Activated CD8-positive, alpha-beta memory T cell treated with anti-CD3 and anti-CD28 coated beads for 24 hours (primary cell): ENCODE data around the gene MACF1.
"Not testable (repeated sequence)": the region's sequence is repeated elsewhere in the genome, so short reads cannot be mapped to it uniquely, and the experiment has no call there.

Source experiments
- DNase-seq: peaks from one replicate; pipeline ENCODE4 v3.0.0-alpha.2; 2020

Gene MACF1

GRCh38 chr1:39498821-39499220 lies 294.3 kb downstream of the MACF1 start:
- DNase-seq: not testable (repeated sequence)

GRCh38 chr1:39499668-39500067 lies 295.2 kb downstream of the MACF1 start:
- DNase-seq: no peak

DNA sequence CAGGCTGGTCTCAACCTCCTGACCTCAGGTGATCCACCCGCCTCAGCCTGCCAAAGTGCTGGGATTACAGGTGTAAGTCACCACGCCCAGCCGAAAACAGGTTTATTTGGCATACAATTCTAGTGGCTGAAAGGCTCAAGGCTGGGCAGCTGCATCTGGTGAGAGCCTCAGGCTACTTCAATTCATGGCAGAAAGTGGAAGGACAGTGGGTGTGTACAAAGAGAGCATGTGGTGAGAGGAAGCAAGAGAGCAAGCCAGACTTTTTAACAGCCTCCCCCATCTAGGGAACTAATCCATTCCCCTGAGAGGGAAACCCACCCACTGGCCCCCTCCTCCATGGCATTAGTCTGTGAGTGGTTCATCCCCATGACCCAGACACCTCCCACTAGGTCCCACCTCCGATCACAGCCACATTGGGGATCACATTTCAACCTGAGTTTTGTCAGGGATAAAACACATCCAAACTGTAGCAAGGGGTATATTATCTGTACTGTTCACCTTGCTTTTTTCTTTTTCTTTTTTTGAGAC lies 296.4 kb downstream of the MACF1 start:
- DNase-seq: no peak

DNA sequence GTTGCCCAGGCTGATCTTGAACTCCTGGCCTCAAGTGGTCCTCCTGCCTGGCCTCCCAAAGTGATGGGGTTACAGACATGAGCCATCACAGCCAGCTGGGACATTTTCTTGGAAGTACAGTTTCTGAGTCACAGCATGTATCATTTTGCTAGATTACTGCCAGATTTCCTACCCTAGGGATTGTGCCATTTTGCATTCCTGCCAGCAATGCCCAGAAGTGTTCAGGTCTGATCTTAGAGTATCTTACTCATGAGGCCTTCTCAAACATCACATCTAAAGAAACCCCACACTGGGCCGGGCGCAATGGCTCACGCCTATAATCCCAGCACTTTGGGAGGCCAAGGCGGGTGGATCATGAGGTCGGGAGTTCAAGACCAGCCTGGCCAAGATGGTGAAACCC lies 297.2 kb downstream of the MACF1 start:
- DNase-seq: no peak

DNA sequence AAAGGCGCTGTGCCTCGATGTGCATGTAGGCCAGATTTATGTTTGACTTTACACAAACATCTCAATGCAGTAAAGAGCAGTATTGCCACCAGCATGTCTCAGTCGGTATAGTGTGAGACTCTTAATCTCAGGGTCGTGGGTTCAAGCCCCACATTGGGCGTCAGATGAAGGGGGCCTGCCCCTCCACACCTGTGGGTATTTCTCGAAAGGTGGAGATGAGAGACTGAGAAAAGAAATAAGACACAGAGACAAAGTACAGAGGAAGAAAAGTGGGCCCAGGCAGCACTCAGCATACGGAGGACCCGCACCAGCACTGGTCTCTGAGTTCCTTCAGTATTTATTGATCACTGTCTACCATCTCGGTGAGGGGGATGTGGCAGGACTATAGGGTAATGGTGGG lies 299.9 kb downstream of the MACF1 start:
- DNase-seq: not testable (repeated sequence)

- DNase-seq: no peak
These were observed 300.8 kb downstream of the MACF1 start for GRCh38 chr1:39505289-39505688.

- no peak for DNase-seq
These were observed 302.9 kb downstream of the MACF1 start for GRCh38 chr1:39507230-39507928.

DNA sequence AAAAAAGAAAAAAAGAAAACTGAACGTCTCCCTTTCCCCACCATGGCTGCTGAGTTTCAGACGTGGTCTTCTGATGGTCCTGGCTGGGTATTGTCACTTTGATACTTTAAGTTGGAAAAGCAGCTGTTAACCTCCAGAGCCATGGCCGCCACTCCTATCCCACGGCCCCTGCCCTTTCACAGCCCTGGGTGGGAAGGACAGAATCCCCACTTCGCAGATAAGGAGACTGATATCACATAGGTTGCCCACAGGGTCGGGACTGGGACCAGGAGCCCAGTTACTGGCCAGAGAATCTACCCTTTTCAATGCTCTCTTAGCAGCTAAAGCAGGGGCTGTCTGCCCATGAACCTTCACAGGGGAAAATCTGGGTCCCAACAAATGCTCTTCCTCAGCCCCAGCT lies 303.8 kb downstream of the MACF1 start:
- DNase-seq: no peak

DNA sequence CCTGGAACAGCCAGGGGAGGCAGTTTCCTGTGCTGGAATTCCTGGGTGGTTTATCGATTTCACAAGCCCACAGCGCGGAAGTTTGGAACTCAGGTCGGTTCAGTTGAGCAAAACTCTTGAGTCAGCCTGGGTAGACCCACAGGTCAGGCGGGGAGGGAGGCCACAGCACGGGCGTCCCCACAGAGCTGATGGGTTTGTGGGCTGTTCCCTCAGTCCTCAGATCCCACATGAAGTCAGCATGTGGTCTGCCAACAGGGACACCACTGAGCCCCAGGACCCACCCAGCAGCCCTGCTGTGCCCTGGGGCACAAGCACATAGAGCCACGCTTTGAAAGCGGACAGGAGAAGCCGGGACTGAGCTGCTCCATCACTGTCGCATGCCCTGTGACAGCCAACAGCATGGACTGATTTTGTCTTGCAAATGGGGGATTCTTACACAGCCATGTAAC lies 304.4 kb downstream of the MACF1 start:
- no peak for DNase-seq

GRCh38 chr1:39509360-39510009 lies 305.0 kb downstream of the MACF1 start:
- peak; percentile 62 for DNase-seq

- DNase-seq: not testable (repeated sequence)
These were observed 306.2 kb downstream of the MACF1 start for GRCh38 chr1:39510570-39511186.

GRCh38 chr1:39511477-39511876 lies 307.0 kb downstream of the MACF1 start:
- not testable (repeated sequence) for DNase-seq

- DNase-seq: not testable (repeated sequence)
These were observed 307.8 kb downstream of the MACF1 start for GRCh38 chr1:39512234-39512847.

DNA sequence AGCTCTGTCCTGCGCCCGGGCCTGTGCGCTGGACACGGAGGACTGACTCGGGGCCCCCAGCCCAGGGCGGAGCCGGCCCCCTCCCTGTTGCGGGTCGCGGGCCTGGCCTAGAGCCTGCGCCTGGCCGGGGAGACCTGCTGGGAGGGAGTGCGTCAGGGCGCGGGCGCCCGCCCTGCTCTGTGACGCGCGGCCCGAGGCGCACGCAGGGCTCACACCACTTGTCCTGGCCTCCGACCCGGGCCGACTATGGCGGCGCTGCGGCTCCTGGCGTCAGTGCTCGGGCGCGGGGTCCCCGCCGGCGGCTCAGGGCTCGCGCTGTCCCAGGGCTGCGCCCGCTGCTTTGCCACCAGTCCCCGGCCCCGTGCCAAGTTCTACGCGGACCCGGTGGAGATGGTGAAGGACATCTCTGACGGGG lies 310.2 kb downstream of the MACF1 start:
- not testable (repeated sequence) for DNase-seq

DNA sequence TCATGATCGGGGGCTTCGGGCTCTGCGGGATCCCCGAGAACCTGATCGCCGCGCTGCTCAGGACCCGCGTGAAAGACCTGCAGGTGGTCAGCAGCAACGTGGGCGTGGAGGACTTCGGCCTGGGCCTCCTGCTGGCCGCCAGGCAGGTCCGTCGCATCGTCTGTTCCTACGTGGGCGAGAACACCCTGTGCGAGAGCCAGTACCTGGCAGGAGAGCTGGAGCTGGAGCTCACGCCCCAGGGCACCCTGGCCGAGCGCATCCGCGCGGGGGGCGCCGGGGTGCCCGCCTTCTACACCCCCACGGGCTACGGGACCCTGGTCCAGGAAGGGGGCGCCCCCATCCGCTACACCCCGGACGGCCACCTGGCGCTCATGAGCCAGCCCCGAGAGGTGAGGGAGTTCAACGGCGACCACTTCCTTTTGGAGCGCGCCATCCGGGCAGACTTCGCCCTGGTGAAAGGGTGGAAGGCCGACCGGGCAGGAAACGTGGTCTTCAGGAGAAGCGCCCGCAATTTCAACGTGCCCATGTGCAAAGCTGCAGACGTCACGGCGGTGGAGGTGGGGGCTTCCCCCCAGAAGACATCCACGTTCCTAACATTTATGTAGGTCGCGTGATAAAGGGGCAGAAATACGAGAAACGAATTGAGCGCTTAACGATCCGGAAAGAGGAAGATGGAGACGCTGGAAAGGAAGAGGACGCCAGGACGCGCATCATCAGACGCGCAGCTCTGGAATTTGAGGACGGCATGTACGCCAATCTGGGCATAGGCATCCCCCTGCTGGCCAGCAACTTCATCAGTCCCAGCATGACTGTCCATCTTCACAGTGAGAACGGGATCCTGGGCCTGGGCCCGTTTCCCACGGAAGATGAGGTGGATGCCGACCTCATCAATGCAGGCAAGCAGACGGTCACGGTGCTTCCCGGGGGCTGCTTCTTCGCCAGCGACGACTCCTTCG lies 310.9 kb downstream of the MACF1 start:
- peak; percentile 74 for DNase-seq

DNA sequence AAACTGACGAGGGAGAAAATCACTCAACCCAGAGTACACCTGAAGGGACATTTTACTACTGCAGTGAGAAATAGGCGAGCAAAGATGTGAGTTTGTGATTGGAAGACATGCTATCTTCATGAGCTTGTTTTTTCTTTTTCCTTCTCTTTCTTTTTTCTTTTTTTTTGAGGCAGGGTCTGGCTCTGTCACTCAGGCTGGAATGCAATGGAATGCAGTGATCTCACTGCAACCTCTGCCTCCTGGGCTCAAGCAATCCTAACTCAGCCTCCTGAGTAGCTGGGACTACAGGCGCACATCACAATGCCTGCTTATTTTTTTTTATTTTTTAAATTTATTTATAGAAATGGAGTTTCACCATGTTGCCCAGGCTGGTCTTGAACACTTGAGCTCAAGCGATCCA lies 312.3 kb downstream of the MACF1 start:
- DNase-seq: not testable (repeated sequence)

DNA sequence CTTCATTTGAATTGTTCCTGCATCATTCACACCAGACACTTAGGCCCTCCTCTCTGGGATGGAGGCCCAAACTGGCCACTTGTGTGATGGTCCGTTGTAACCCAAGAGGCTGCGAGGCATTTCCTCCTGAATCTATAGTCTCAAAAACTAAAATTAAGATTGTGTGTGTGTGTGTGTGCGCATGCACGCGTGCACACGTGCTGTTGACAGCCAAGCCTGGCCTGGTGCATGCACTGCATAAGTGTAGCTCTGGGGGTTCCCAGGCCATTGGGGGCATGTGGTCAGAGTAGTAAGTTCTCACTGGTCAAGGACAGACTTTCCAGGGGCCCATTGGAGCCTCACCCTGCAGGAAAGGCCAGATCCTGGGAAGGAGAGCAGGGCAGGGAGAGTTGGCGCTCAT lies 313.4 kb downstream of the MACF1 start:
- not testable (repeated sequence) for DNase-seq

- not testable (repeated sequence) for DNase-seq
These were observed 314.9 kb downstream of the MACF1 start for GRCh38 chr1:39519376-39519775.

DNA sequence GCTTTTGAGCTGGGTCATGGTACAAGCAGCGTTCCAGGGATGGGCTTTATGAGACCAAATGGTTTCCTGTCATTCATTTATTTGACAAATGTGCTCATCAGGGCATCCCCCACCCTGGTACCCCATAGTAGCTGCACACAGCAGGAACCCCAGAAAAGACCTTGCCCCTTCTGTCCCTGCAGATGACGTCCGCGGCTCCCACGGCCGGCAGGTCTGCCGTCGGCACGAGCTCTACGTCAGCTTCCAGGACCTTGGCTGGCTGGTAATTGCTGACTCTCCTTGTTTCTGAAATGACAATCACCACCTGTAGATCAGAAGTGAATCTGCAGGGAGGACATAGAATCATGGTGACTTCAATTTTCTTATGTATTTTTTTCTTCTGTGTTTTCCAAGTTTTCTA lies 317.7 kb downstream of the MACF1 start:
- not testable (repeated sequence) for DNase-seq

DNA sequence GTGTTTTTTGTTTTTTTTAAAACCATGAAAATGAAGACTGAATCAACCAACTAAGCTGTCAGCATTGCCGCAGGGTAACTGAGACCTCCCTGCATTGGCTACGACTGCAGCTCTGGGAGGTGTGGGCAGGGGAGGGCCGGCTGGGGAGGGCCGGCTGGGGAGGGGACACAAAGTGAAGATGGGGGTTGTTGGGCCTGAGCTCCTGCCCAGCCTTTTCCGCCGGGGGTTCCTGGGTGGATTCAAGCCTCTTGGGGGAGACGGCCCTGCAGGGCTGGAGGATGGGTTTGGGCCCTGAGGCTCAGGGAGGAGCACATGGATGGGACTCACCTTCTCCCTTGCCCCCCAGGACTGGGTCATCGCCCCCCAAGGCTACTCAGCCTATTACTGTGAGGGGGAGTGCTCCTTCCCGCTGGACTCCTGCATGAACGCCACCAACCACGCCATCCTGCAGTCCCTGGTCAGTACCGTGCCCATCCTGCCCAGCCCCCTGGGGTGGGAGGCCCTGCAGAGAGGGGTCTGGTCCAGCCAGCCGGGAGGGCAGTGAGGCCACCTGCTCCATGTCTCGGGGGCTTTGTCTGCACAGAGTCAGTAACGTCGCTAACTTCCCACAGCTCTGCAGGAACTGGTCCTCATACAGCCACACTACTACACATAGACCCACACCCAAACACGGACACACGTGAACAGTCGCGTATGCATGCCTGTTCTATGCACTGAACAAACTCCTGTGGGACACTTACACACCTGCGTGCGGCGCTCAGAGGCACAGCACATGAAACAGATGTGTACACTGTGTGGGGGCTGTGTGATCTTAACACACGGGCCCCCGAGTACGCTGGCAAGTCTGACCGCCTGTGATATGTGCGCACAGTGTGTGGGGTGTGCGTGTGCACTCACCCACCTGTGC lies 318.4 kb downstream of the MACF1 start:
- DNase-seq: no peak

DNA sequence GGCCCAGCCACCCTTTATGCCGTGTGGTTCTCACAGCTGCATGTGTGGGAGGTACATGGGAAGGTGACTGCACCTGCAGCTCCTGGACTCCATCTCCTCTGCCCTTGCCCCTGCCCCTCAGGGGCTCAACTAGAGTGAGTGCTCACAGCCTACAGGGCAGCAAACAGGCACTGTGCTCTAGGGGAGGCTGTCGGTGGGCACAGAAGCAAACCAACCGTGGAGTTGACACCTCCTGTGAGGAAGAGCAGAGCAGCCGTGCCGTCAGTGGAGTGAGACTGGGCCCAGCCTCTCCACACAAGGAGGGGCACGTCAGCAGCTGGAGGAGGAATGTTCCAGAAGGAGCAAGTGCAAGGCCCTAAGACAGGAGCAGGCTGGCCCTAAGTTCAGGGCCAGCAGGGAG lies 319.7 kb downstream of the MACF1 start:
- DNase-seq: no peak
